Naive B cell (primary cell): ENCODE data around the gene POM121. TPM values are rescaled to one million over a fixed set of nuclear protein-coding genes. Genes with fewer than 3 reads are reported as not detected.
"Not testable (repeated sequence)": the region's sequence is repeated elsewhere in the genome, so short reads cannot be mapped to it uniquely, and the experiment has no call there.

Experiments
- ATAC-seq, 2 donors: fragments of 150-1000 bp; cut with Tn5 transposase; 2 replicates each; pipeline ENCODE4 v1.10.0; 2021; ENCODE audit warnings: low read depth in 2 of 2, mild to moderate bottlenecking in 2 of 2, moderate library complexity in 2 of 2
- DNase-seq: peaks from one replicate; pipeline ENCODE4 v3.0.0; 2022
- H3K27ac Mint-ChIP-seq, 6 donors: one replicate each; pipeline ENCODE4 v1.8.0; 2020 to 2022; ENCODE audit warnings: mild to moderate bottlenecking in 6 of 6, mixed read lengths in 6 of 6, moderate library complexity in 5 of 6, inconsistent platforms in 2 of 6
- H3K27me3 Mint-ChIP-seq, 3 donors: one replicate each; pipeline ENCODE4 v1.8.0; 2021 to 2022; ENCODE audit warnings: mixed read lengths in 3 of 3, mild to moderate bottlenecking in 1 of 3
- H3K36me3 Mint-ChIP-seq, 2 donors: one replicate each; pipeline ENCODE4 v1.8.0; 2020 to 2022; ENCODE audit warnings: mixed read lengths in 2 of 2, inconsistent platforms in 1 of 2, mild to moderate bottlenecking in 1 of 2
- H3K4me1 Mint-ChIP-seq, 3 donors: one replicate each; pipeline ENCODE4 v1.8.0; 2020 to 2022; ENCODE audit warnings: mixed read lengths in 3 of 3, inconsistent platforms in 1 of 3, mild to moderate bottlenecking in 1 of 3, moderate library complexity in 1 of 3
- H3K4me3 Mint-ChIP-seq, 8 donors: one replicate each; pipeline ENCODE4 v1.8.0; 2020 to 2022; ENCODE audit warnings: mild to moderate bottlenecking in 8 of 8, mixed read lengths in 8 of 8, moderate library complexity in 8 of 8, inconsistent platforms in 2 of 8
- H3K9me3 Mint-ChIP-seq, 7 donors: one replicate each; pipeline ENCODE4 v1.8.0; 2020 to 2022; ENCODE audit warnings: mixed read lengths in 7 of 7, mild to moderate bottlenecking in 5 of 7, inconsistent platforms in 2 of 7, moderate library complexity in 1 of 7
- polyA plus RNA-seq, 6 donors: library from polyadenylated mRNA; unstranded; fragments of 300-500 nt; fragmentation: Illumina TruSeq; gene quantifications; one replicate each; pipeline ENCODE4 v1.2.3, GENCODE V29; 2021; ENCODE audit warnings: low read depth in 6 of 6

POM121 gene
- polyA plus RNA-seq, 6 donors from 2014 or later, result 4.6 to 18.8 (median 10.1) TPM

GRCh38 chr7:72990146-72990913, 65.4 kb downstream of the POM121 start:
- DNase-seq, H3K27ac Mint-ChIP-seq, ATAC-seq, H3K4me3 Mint-ChIP-seq, H3K27me3 Mint-ChIP-seq, H3K36me3 Mint-ChIP-seq, H3K9me3 Mint-ChIP-seq, H3K4me1 Mint-ChIP-seq: not testable (repeated sequence)

- not testable (repeated sequence) for ATAC-seq, H3K9me3 Mint-ChIP-seq, H3K4me3 Mint-ChIP-seq, H3K27me3 Mint-ChIP-seq, DNase-seq, H3K4me1 Mint-ChIP-seq, H3K27ac Mint-ChIP-seq, H3K36me3 Mint-ChIP-seq
These were observed 70.6 kb downstream of the POM121 start for GRCh38 chr7:72995484-72995883.

- H3K9me3 Mint-ChIP-seq, H3K36me3 Mint-ChIP-seq, H3K27ac Mint-ChIP-seq, ATAC-seq, H3K4me3 Mint-ChIP-seq, H3K4me1 Mint-ChIP-seq, DNase-seq, H3K27me3 Mint-ChIP-seq: not testable (repeated sequence)
These were observed 72.6 kb downstream of the POM121 start for GRCh38 chr7:72997447-72997846.

- not testable (repeated sequence) for H3K27me3 Mint-ChIP-seq
These were observed 73.1 kb downstream of the POM121 start for GRCh38 chr7:72997887-72998468.

More at GRCh38 chr7:72997887-72998468, 73.1 kb downstream of the POM121 start:
- DNase-seq, H3K9me3 Mint-ChIP-seq, H3K36me3 Mint-ChIP-seq, H3K4me3 Mint-ChIP-seq, ATAC-seq, H3K27ac Mint-ChIP-seq, H3K4me1 Mint-ChIP-seq: not testable (repeated sequence)

Other genes starting within 250 kb of the POM121 start
- gene TYW1B, start 96.9 kb upstream of the POM121 start, polyA plus RNA-seq, result 1 to 10 TPM in 5 of 6 donors, under 1 TPM in 1; 0.34 to 4.1 (median 1.9) TPM
- gene TRIM74, start 44.4 kb downstream of the POM121 start, polyA plus RNA-seq, result under 1 TPM in 1 of 6 donors, not detected in 5; 0.31 TPM
- gene SPDYE8, start 104.7 kb downstream of the POM121 start, polyA plus RNA-seq, result under 1 TPM in 2 of 6 donors, not detected in 4; 0.19 to 0.25 TPM
- gene SPDYE11, start 132.8 kb downstream of the POM121 start, polyA plus RNA-seq, result under 1 TPM in 2 of 6 donors, not detected in 4; 0.19 to 0.45 TPM
- gene SPDYE9, start 160.9 kb downstream of the POM121 start, polyA plus RNA-seq, result under 1 TPM in 2 of 6 donors, not detected in 4; 0.19 to 0.25 TPM